ENCODE measurements around the gene ATAD3A.
"Not testable (repeated sequence)": the region's sequence is repeated elsewhere in the genome, so short reads cannot be mapped to it uniquely, and the experiment has no call there.

ATAD3A gene

GRCh38 chr1:1482856-1483255, 29.1 kb upstream of the ATAD3A start:
- no peaks in the 10 kb centered on the region for H3K9me3 Mint-ChIP-seq
- no peaks in the 10 kb centered on the region for H3K27me3 Mint-ChIP-seq
- no peak overlapping the region for H3K4me3 Mint-ChIP-seq
- no peak overlapping the region for H3K27ac Mint-ChIP-seq
- H3K4me1 Mint-ChIP-seq, result no peaks in the 10 kb centered on the region
- H3K36me3 Mint-ChIP-seq (ENCODE audit: low read depth), result peaks cover 27% of the 10 kb centered on the region
- ATAC-seq, result no peak
- DNase-seq, result no peak

- Mint-ChIP-seq H3K36me3 (ENCODE audit: low read depth) (peaks cover 32% of the 10 kb centered on the region), H3K4me3 (no peak overlapping the region), H3K4me1 (no peaks in the 10 kb centered on the region), H3K27ac (no peak overlapping the region), H3K9me3 (no peaks in the 10 kb centered on the region), H3K27me3 (no peaks in the 10 kb centered on the region)
- DNase-seq (no peak), ATAC-seq (no peak)
These were observed 28.2 kb upstream of the ATAD3A start for GRCh38 chr1:1483714-1484113.

- not testable (repeated sequence) for ATAC-seq, H3K9me3 Mint-ChIP-seq, H3K27ac Mint-ChIP-seq, H3K4me1 Mint-ChIP-seq, H3K27me3 Mint-ChIP-seq, DNase-seq, H3K4me3 Mint-ChIP-seq
- peaks cover 34% of the 10 kb centered on the region for H3K36me3 Mint-ChIP-seq (ENCODE audit: low read depth)
These were observed 26.8 kb upstream of the ATAD3A start for GRCh38 chr1:1484976-1485750.

- not testable (repeated sequence) for H3K4me1 Mint-ChIP-seq, DNase-seq, H3K27ac Mint-ChIP-seq, H3K4me3 Mint-ChIP-seq, ATAC-seq, H3K9me3 Mint-ChIP-seq, H3K27me3 Mint-ChIP-seq
- peaks cover 37% of the 10 kb centered on the region for H3K36me3 Mint-ChIP-seq (ENCODE audit: low read depth)
These were observed 26.1 kb upstream of the ATAD3A start for GRCh38 chr1:1485755-1486317.

GRCh38 chr1:1487701-1488100, 24.3 kb upstream of the ATAD3A start:
- no peaks in the 10 kb centered on the region for H3K9me3 Mint-ChIP-seq
- no peaks in the 10 kb centered on the region for H3K27me3 Mint-ChIP-seq
- DNase-seq (no peak), ATAC-seq (no peak)
- peaks cover 49% of the 10 kb centered on the region for H3K36me3 Mint-ChIP-seq (ENCODE audit: low read depth)
- H3K27ac Mint-ChIP-seq, result no peak overlapping the region
- H3K4me1 Mint-ChIP-seq, result no peaks in the 10 kb centered on the region
- no peak overlapping the region for H3K4me3 Mint-ChIP-seq

- H3K4me1 Mint-ChIP-seq, result peaks cover 1% of the 10 kb centered on the region
- peaks cover 56% of the 10 kb centered on the region for H3K36me3 Mint-ChIP-seq (ENCODE audit: low read depth)
- H3K27me3 Mint-ChIP-seq, result no peaks in the 10 kb centered on the region
- no peaks in the 10 kb centered on the region for H3K9me3 Mint-ChIP-seq
- no peak overlapping the region for H3K4me3 Mint-ChIP-seq
- no peak overlapping the region for H3K27ac Mint-ChIP-seq
- DNase-seq, result no peak
- no peak for ATAC-seq
These were observed 22.7 kb upstream of the ATAD3A start for GRCh38 chr1:1489231-1489630.

GRCh38 chr1:1489861-1490260, 22.1 kb upstream of the ATAD3A start:
- peaks cover 56% of the 10 kb centered on the region for H3K36me3 Mint-ChIP-seq (ENCODE audit: low read depth)
- H3K27me3 Mint-ChIP-seq, result no peaks in the 10 kb centered on the region

GRCh38 chr1:1490633-1491230, 21.2 kb upstream of the ATAD3A start:
- peaks cover 56% of the 10 kb centered on the region for H3K36me3 Mint-ChIP-seq (ENCODE audit: low read depth)

More at GRCh38 chr1:1489861-1490260, 22.1 kb upstream of the ATAD3A start:
- no peak overlapping the region for H3K4me3 Mint-ChIP-seq
- H3K27ac Mint-ChIP-seq, result no peak overlapping the region
- DNase-seq, result no peak
- no peaks in the 10 kb centered on the region for H3K9me3 Mint-ChIP-seq
- ATAC-seq, result no peak
- H3K4me1 Mint-ChIP-seq, result peaks cover 1% of the 10 kb centered on the region

GRCh38 chr1:1491601-1492000, 20.4 kb upstream of the ATAD3A start:
- ATAC-seq (no peak), DNase-seq (no peak)
- H3K36me3 Mint-ChIP-seq (ENCODE audit: low read depth), result peaks cover 56% of the 10 kb centered on the region
- H3K27me3 Mint-ChIP-seq, result no peaks in the 10 kb centered on the region
- H3K9me3 Mint-ChIP-seq, result no peaks in the 10 kb centered on the region
- H3K4me1 Mint-ChIP-seq, result peaks cover 1% of the 10 kb centered on the region
- H3K27ac Mint-ChIP-seq, result no peak overlapping the region
- H3K4me3 Mint-ChIP-seq, result no peak overlapping the region

More at GRCh38 chr1:1490633-1491230, 21.2 kb upstream of the ATAD3A start:
- Mint-ChIP-seq H3K4me3 (no peak overlapping the region), H3K27me3 (no peaks in the 10 kb centered on the region), H3K27ac (no peak overlapping the region), H3K9me3 (no peaks in the 10 kb centered on the region), H3K4me1 (peaks cover 1% of the 10 kb centered on the region)
- DNase-seq (no peak), ATAC-seq (no peak)

- not testable (repeated sequence) for H3K27me3 Mint-ChIP-seq, H3K27ac Mint-ChIP-seq, H3K9me3 Mint-ChIP-seq, DNase-seq, H3K4me3 Mint-ChIP-seq, ATAC-seq, H3K4me1 Mint-ChIP-seq
- H3K36me3 Mint-ChIP-seq (ENCODE audit: low read depth), result peaks cover 42% of the 10 kb centered on the region
These were observed 17.7 kb upstream of the ATAD3A start for GRCh38 chr1:1494311-1494710.

GRCh38 chr1:1495461-1495975, 16.4 kb upstream of the ATAD3A start:
- not testable (repeated sequence) for H3K4me1 Mint-ChIP-seq, DNase-seq, H3K4me3 Mint-ChIP-seq, H3K9me3 Mint-ChIP-seq, H3K27me3 Mint-ChIP-seq, H3K27ac Mint-ChIP-seq
- ATAC-seq, result peak; percentile 8
- H3K36me3 Mint-ChIP-seq (ENCODE audit: low read depth), result peaks cover 32% of the 10 kb centered on the region

- Mint-ChIP-seq H3K4me1 (peaks cover 13% of the 10 kb centered on the region), H3K27ac (peak overlapping the region; percentile 88), H3K4me3 (peak overlapping the region; percentile 66)
- peak; percentile 77 for DNase-seq
- H3K36me3 Mint-ChIP-seq (ENCODE audit: low read depth); H3K27me3 Mint-ChIP-seq; H3K9me3 Mint-ChIP-seq: not testable (repeated sequence)
- ATAC-seq, result peak; percentile 91
These were observed 7.1 kb upstream of the ATAD3A start for GRCh38 chr1:1504777-1505365.

GRCh38 chr1:1505366-1505798, 6.6 kb upstream of the ATAD3A start:
- ATAC-seq, result peak; percentile 63
- Mint-ChIP-seq H3K4me3 (peak overlapping the region; percentile 66), H3K27ac (peak overlapping the region; percentile 88), H3K4me1 (peaks cover 13% of the 10 kb centered on the region)
- H3K27me3 Mint-ChIP-seq; H3K9me3 Mint-ChIP-seq; H3K36me3 Mint-ChIP-seq (ENCODE audit: low read depth): not testable (repeated sequence)
- DNase-seq, result peak; percentile 34

- H3K9me3 Mint-ChIP-seq, result not testable (repeated sequence)
- H3K27ac Mint-ChIP-seq, result peak overlapping the region; percentile 43
These were observed 6.2 kb upstream of the ATAD3A start for GRCh38 chr1:1505801-1506200.

More at GRCh38 chr1:1505801-1506200, 6.2 kb upstream of the ATAD3A start:
- H3K36me3 Mint-ChIP-seq (ENCODE audit: low read depth); DNase-seq; ATAC-seq; H3K4me3 Mint-ChIP-seq; H3K27me3 Mint-ChIP-seq: not testable (repeated sequence)
- peaks cover 15% of the 10 kb centered on the region for H3K4me1 Mint-ChIP-seq
